ENCODE results near the gene WASF2.
"Not testable (repeated sequence)": the region's sequence is repeated elsewhere in the genome, so short reads cannot be mapped to it uniquely, and the experiment has no call there.

- TF ChIP-seq CTCF, POLR2A (IDR thresholded peaks at IDR 0.05): not testable (repeated sequence)
Measured at GRCh38 chr1:27501159-27501558, 11.2 kb upstream of the WASF2 start.

All from body of pancreas (tissue), 4 donors.